Stomach (tissue), 9 donors: ENCODE data around the gene ABCC9. TPM values are rescaled to one million over a fixed set of nuclear protein-coding genes. Genes with fewer than 3 reads are reported as not detected.

ENCODE experiments used
- DNase-seq, 2 donors: peaks; one replicate each; pipeline versions ENCODE4 v3.0.0 to v3.0.0-alpha.2; 2013 to 2019
- H3K27ac ChIP-seq, 5 donors: fragments of 200-600 bp in 4 of 5; sonication (generic) in 4 of 5; one replicate each; pipeline ENCODE4 v1.5.1; 2013 to 2019; ENCODE audit warnings: mild to moderate bottlenecking in 1 of 5, moderate library complexity in 1 of 5
- H3K27me3 ChIP-seq, 3 donors: fragments of 200-600 bp; sonication (generic); one replicate each; pipeline ENCODE4 v1.5.1; 2017 to 2019; ENCODE audit warnings: mixed run types in 1 of 3
- H3K36me3 ChIP-seq, 4 donors: fragments of 200-600 bp; sonication (generic); 1 replicate in 3 of 4; 2 replicates in 1 of 4; pipeline ENCODE4 v1.5.1; 2016 to 2019
- H3K4me1 ChIP-seq, 4 donors: fragments of 200-600 bp; sonication (generic); one replicate each; pipeline ENCODE4 v1.5.1; 2016 to 2019
- H3K4me3 ChIP-seq, 4 donors: fragments of 200-600 bp; sonication (generic) in 3 of 4; one replicate each; pipeline ENCODE4 v1.5.1; 2016 to 2019; ENCODE audit warnings: mild to moderate bottlenecking in 1 of 4
- H3K9me3 ChIP-seq, 4 donors: fragments of 200-600 bp; sonication (generic); one replicate each; pipeline ENCODE4 v1.5.1; 2016 to 2019
- EP300 ChIP-seq: sonication (generic); formaldehyde crosslinking; IDR thresholded peaks from one replicate; pipeline ENCODE4 v1.6.1; 2017; ENCODE audit warnings: antibody characterized with exemption
- POLR2A ChIP-seq, 4 donors: fragments of 450-650 bp; IDR thresholded peaks; one replicate each; pipeline ENCODE4 v1.6.1; 2016; ENCODE audit warnings: antibody characterized with exemption in 4 of 4, control low read depth in 2 of 4, mild to moderate bottlenecking in 1 of 4, moderate library complexity in 1 of 4
- POLR2AphosphoS5 ChIP-seq, 3 donors: sonication (generic); formaldehyde crosslinking; IDR thresholded peaks; one replicate each; pipeline ENCODE4 v1.6.1; 2016; ENCODE audit warnings: antibody characterized with exemption in 3 of 3
- WGBS, 5 donors: extraction: QIAGEN DNeasy Blood & Tissue Kit in 3 of 5; methylation state at CpG; one replicate each; pipeline versions ENCODE4 v1.1.5 to v1.1.7; 2013 to 2018; 5-methylcytosine and 5-hydroxymethylcytosine counted together
- intact Hi-C: fragments of 100-400 bp; cut with DNase I; formaldehyde crosslinking; loops from one replicate; pipeline ENCODE4 v1.15.1; 2023; ENCODE audit warnings: low total_unique reads
- polyA plus RNA-seq, 3 donors: library from polyadenylated mRNA; stranded (reverse); fragments of 200-250 nt; gene quantifications; one replicate each; pipeline ENCODE4 v1.2.3, GENCODE V29; 2013
- total RNA-seq, 5 donors: library from RNA; depleted of rRNA; stranded (reverse); fragments of >200 nt; gene quantifications; one replicate each; pipeline versions ENCODE4 v1.1.0 to v1.2.3, GENCODE V29; 2014 to 2016
- TF ChIP-seq, protein P1 (sequence below), 7 experiments: fragments of 450-650 bp in 4 of 7; fragments of 200-600 bp in 3 of 7; sonication (generic) in 3 of 7; IDR thresholded peaks; one replicate each; pipeline ENCODE4 v1.5.1; 2016 to 2019; ENCODE audit warnings: antibody characterized with exemption in 7 of 7, control low read depth in 2 of 7, mild to moderate bottlenecking in 1 of 7
- donor health status: healthy with polysubstance abuse.
- donor health status: Bipolar disorder and iron deficiency.
- donor health status: healthy.

The ABCC9 gene
- total and polyA plus RNA-seq, 8 donors: 1.2 to 60.1 (median 10.4) TPM

DNA sequence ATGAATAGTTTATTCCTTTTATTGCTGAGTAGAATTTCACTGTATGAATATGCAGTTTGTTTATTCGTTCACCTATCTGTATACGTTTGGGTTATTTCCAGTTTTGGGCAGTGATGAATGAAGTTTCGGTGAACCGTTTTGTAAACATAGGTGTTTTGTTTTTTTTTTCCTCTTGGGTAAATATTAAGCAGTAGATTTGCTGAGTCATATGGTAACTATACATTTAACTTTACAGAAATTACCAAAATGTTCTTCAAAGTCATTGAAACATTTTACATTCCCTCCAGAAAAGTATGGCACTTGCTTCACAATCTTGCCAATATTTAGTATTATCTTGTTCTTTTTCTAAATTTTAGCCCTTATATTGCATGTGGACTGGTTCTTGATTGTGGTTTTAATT, 3.8 kb upstream of the ABCC9 start:
- no peak for DNase-seq
- intact Hi-C loops: no loop called here
- Histone ChIP-seq H3K4me1 (peaks cover 0 to 14% (median 8%) of the 10 kb centered on the region in 4 donors), H3K9me3 (peaks cover 5 to 29% (median 20%) of the 10 kb centered on the region in 4 donors), H3K4me3 (no peak overlapping the region), H3K36me3 (no peaks in the 10 kb centered on the region), H3K27me3 (peaks cover 0 to 28% (median 23%) of the 10 kb centered on the region in 3 donors), H3K27ac (no peak overlapping the region)
- WGBS, 5 donors: 66 to 82% (median 73%) methylated on average over 4 of the region's 4 CpGs
- TF ChIP-seq POLR2A (IDR thresholded peaks at IDR 0.05): no peak

DNA sequence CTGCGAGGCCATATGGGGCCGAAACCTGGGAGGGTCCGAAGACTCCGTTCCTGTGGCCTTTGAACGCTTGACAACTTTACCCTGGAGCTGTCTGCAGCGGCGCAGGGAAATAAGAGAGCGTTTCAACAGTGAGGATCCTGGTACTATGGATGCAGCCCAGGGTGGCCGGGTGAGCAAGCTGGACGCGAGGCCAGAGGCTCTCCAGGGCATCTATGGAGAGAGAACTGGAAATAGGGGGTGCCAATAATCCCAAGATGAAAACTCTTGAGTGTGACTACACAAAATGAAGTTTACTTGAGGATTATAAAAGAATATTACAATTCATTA, 1.1 kb upstream of the ABCC9 start:
- Histone ChIP-seq H3K27ac (peak overlapping the region in 4 of 5 donors; percentile 73 to 88 (median 82)), H3K36me3 (no peaks in the 10 kb centered on the region), H3K27me3 (peaks cover 0 to 41% (median 23%) of the 10 kb centered on the region in 3 donors), H3K4me1 (peaks cover 0 to 18% (median 8%) of the 10 kb centered on the region in 4 donors), H3K4me3 (peak overlapping the region; percentile 43 to 51 (median 49)), H3K9me3 (peaks cover 5 to 21% (median 15%) of the 10 kb centered on the region in 4 donors)
- intact Hi-C loops: no loop called here
- WGBS, 5 donors: 28 to 45% (median 39%) methylated on average over 11 of the region's 11 CpGs
- no peak for DNase-seq
- TF ChIP-seq EP300 (no peak), POLR2A (IDR thresholded peaks at IDR 0.05) (no peak), POLR2AphosphoS5 (IDR thresholded peaks at IDR 0.05) (no peak)
- TF ChIP-seq, protein P1, sequence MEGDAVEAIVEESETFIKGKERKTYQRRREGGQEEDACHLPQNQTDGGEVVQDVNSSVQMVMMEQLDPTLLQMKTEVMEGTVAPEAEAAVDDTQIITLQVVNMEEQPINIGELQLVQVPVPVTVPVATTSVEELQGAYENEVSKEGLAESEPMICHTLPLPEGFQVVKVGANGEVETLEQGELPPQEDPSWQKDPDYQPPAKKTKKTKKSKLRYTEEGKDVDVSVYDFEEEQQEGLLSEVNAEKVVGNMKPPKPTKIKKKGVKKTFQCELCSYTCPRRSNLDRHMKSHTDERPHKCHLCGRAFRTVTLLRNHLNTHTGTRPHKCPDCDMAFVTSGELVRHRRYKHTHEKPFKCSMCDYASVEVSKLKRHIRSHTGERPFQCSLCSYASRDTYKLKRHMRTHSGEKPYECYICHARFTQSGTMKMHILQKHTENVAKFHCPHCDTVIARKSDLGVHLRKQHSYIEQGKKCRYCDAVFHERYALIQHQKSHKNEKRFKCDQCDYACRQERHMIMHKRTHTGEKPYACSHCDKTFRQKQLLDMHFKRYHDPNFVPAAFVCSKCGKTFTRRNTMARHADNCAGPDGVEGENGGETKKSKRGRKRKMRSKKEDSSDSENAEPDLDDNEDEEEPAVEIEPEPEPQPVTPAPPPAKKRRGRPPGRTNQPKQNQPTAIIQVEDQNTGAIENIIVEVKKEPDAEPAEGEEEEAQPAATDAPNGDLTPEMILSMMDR (IDR thresholded peaks at IDR 0.05): no peak

DNA sequence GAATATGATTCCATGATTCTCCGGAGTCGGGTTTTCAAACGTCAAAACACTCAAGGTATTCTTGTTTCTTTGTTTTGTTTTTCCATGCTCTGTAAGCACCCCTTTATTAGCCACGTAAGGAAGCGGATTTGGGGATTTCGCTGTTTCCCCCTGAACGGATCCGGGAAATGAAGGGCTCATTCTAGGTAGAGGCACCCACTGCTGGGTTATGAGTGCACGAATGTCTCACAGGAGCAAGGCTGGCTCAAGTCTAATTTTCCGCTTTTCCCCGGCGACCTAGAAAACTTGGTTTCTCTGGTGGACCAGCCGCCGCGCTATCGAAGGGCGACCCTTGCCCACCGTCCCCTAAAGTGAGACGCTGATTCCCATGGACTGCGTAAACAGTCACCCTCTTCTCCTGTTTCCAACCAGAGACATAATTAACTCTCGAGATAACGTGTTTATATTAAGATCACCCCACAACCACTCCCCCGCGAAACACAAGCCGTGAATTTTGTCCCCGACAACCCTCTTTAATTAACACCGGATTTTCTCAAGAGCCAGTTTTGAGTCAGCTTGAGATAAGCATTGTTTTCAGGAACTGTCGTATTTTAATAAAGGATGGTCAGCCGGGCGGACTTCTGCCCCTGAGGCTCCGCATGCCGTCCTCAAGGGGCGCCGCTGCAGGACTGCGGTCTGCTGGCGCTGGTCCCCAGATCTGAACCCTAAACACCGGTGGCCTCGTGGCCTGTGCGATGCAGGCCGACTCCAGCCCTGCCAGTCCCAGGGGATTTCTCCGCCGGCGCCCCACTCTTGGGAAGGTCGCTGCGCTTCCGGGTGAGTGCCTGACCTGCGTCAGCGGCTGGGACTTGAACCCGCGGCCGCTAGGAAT, 515 bp upstream of the ABCC9 start:
- 4 to 7% (median 7%) methylated on average over 42 to 51 of the region's 51 CpGs for WGBS, 5 donors
- intact Hi-C loops: no loop called here
- H3K36me3 ChIP-seq: no peaks in the 10 kb centered on the region
- peak overlapping the region; percentile 43 to 51 (median 49) for H3K4me3 ChIP-seq
- TF ChIP-seq, protein P1 (IDR thresholded peaks at IDR 0.05): peak in 4 of 7 experiments; percentile 18 to 35 (median 22)
- TF ChIP-seq POLR2AphosphoS5 (IDR thresholded peaks at IDR 0.05) (peak in 2 of 3 donors; percentile 8 to 38), EP300 (no peak)
- peak overlapping the region; percentile 62 to 88 (median 77) for H3K27ac ChIP-seq
- peaks cover 0 to 41% (median 23%) of the 10 kb centered on the region in 3 donors for H3K27me3 ChIP-seq
- H3K4me1 ChIP-seq: peaks cover 0 to 18% (median 8%) of the 10 kb centered on the region in 4 donors
- peak in 1 of 2 donors; percentile 78 for DNase-seq
- peaks cover 5 to 15% (median 11%) of the 10 kb centered on the region in 4 donors for H3K9me3 ChIP-seq

DNA sequence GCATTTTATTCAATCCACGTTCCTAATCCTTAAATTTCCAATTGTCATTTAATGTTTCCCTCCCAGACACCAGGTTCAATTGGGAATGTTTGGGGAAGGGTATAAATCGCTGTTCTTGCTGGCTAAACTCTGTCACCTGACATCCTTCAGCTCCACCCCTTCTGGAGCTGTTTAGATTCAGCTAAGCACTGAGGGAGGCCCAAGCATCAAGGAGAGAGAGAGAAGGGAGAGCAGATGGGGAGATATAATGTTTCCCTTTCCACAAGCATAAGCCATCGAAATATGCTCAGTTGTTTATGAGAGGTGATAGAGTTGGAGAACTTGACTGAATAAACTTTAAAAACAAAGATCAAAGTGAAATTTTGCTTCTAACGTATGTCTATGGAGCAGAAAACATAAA, 1.8 kb downstream of the ABCC9 start:
- intact Hi-C loops: no loop called here
- no peak for TF ChIP-seq POLR2A (IDR thresholded peaks at IDR 0.05)
- TF ChIP-seq POLR2AphosphoS5 (IDR thresholded peaks at IDR 0.05): peak in 2 of 3 donors; percentile 6 to 67
- TF ChIP-seq EP300: no peak
- TF ChIP-seq, protein P1 (IDR thresholded peaks at IDR 0.05): no peak
- H3K36me3 ChIP-seq: peaks cover 0 to 4% (median 0%) of the 10 kb centered on the region in 4 donors
- H3K4me3 ChIP-seq: peak overlapping the region; percentile 43 to 51 (median 49)
- peaks cover 0 to 4% (median 0%) of the 10 kb centered on the region in 4 donors for H3K9me3 ChIP-seq
- H3K27me3 ChIP-seq: peaks cover 0 to 41% (median 23%) of the 10 kb centered on the region in 3 donors
- peak in 1 of 2 donors; percentile 61 for DNase-seq
- 45 to 64% (median 61%) methylated on average over 4 of the region's 4 CpGs for WGBS, 5 donors
- H3K4me1 ChIP-seq: peaks cover 0 to 18% (median 8%) of the 10 kb centered on the region in 4 donors
- peak overlapping the region in 4 of 5 donors; percentile 25 to 88 (median 53) for H3K27ac ChIP-seq
